GM18907 (cell line): ENCODE measurements around the gene PLK4.

ENCODE experiments used
- ATAC-seq: cut with Tn5 transposase; IDR thresholded peaks from one replicate; pipeline ENCODE4 v1.9.1; 2021; ENCODE audit warnings: mild to moderate bottlenecking, moderate library complexity; ENCODE audit not compliant: unreplicated experiment

PLK4 gene

GRCh38 chr4:127880763-127881562, at the start of gene PLK4:
Gene PLK4 (plus strand): TSS chr4:127880893. CDS start chr4:127881135, 242 bp downstream.
- ATAC-seq, result peak; percentile 93

GRCh38 chr4:127832585-127832984, 48.1 kb upstream of the PLK4 start:
- peak; percentile 81 for ATAC-seq

- no peak for ATAC-seq
Measured at GRCh38 chr4:127843704-127844600, 36.7 kb upstream of the PLK4 start.

GRCh38 chr4:127844601-127845116, 36.0 kb upstream of the PLK4 start:
- no peak for ATAC-seq

GRCh38 chr4:127846061-127846460, 34.6 kb upstream of the PLK4 start:
- ATAC-seq, result no peak

GRCh38 chr4:127846765-127847164, 33.9 kb upstream of the PLK4 start:
- no peak for ATAC-seq

GRCh38 chr4:127849505-127850234, 31.0 kb upstream of the PLK4 start:
- ATAC-seq, result no peak

- ATAC-seq, result no peak
Measured at GRCh38 chr4:127852661-127853060, 28.0 kb upstream of the PLK4 start.

GRCh38 chr4:127856196-127856812, 24.4 kb upstream of the PLK4 start:
- peak; percentile 33 for ATAC-seq

- ATAC-seq, result peak; percentile 93
Measured at GRCh38 chr4:127856813-127857447, 23.8 kb upstream of the PLK4 start.

GRCh38 chr4:127857641-127858040, 23.1 kb upstream of the PLK4 start:
- no peak for ATAC-seq

- no peak for ATAC-seq
Measured at GRCh38 chr4:127868196-127868595, 12.5 kb upstream of the PLK4 start.

GRCh38 chr4:127870281-127870680, 10.4 kb upstream of the PLK4 start:
- no peak for ATAC-seq

GRCh38 chr4:127870688-127871087, 10.0 kb upstream of the PLK4 start:
- ATAC-seq, result no peak

GRCh38 chr4:127875791-127876190, 4.9 kb upstream of the PLK4 start:
- no peak for ATAC-seq

- peak; percentile 48 for ATAC-seq
Measured at GRCh38 chr4:127881563-127881864, 821 bp downstream of the PLK4 start.

- no peak for ATAC-seq
Measured at GRCh38 chr4:127888559-127888958, 7.9 kb downstream of the PLK4 start.

GRCh38 chr4:127889903-127890302, 9.2 kb downstream of the PLK4 start:
- ATAC-seq, result no peak

- no peak for ATAC-seq
Measured at GRCh38 chr4:127896069-127896468, 15.4 kb downstream of the PLK4 start.

- peak; percentile 58 for ATAC-seq
Measured at GRCh38 chr4:127896528-127896927, 15.8 kb downstream of the PLK4 start.
